Measurements from ENCODE around the gene RYR1.

The RYR1 gene

GRCh38 chr19:38519168-38519567 lies 85.7 kb downstream of the RYR1 start:
- Histone ChIP-seq H3K9me3 (ENCODE audit: insufficient read depth, low read length) (no peaks in the 10 kb centered on the region), H3K36me3 (ENCODE audit: insufficient read depth, insufficient read length, low read length) (no peaks in the 10 kb centered on the region), H3K27me3 (ENCODE audit: insufficient read depth, insufficient read length) (no peaks in the 10 kb centered on the region), H3K9ac (ENCODE audit: insufficient read length, low read depth) (no peak overlapping the region), H3K4me3 (ENCODE audit: insufficient read length, low read depth) (no peak overlapping the region), H3K4me1 (ENCODE audit: insufficient read depth, insufficient read length) (peaks cover 6% of the 10 kb centered on the region)
- no peak for DNase-seq (ENCODE audit: low read depth, low spot score)
- no peak for TF ChIP-seq SUZ12 (IDR thresholded peaks at IDR 0.05; ENCODE audit: extremely low read depth, insufficient read depth, insufficient read length)
- TF ChIP-seq YY1 (IDR thresholded peaks at IDR 0.05; ENCODE audit: insufficient read depth, insufficient read length) = no peak

- no peak overlapping the region for H3K9ac ChIP-seq (ENCODE audit: insufficient read length, low read depth)
- H3K9me3 ChIP-seq (ENCODE audit: insufficient read depth, low read length) = no peaks in the 10 kb centered on the region
- H3K36me3 ChIP-seq (ENCODE audit: insufficient read depth, insufficient read length, low read length) = no peaks in the 10 kb centered on the region
- no peak for DNase-seq (ENCODE audit: low read depth, low spot score)
- H3K27me3 ChIP-seq (ENCODE audit: insufficient read depth, insufficient read length) = no peaks in the 10 kb centered on the region
- TF ChIP-seq YY1 (IDR thresholded peaks at IDR 0.05; ENCODE audit: insufficient read depth, insufficient read length) = no peak
- no peak for TF ChIP-seq SUZ12 (IDR thresholded peaks at IDR 0.05; ENCODE audit: extremely low read depth, insufficient read depth, insufficient read length)
- no peak for TF ChIP-seq ZNF274 (IDR thresholded peaks at IDR 0.05; ENCODE audit: low read depth, low read length)
- no peak overlapping the region for H3K4me3 ChIP-seq (ENCODE audit: insufficient read length, low read depth)
- peaks cover 6% of the 10 kb centered on the region for H3K4me1 ChIP-seq (ENCODE audit: insufficient read depth, insufficient read length)
Measured at GRCh38 chr19:38519988-38520387, 86.5 kb downstream of the RYR1 start.

- no peak for DNase-seq (ENCODE audit: low read depth, low spot score)
- no peak overlapping the region for H3K9ac ChIP-seq (ENCODE audit: insufficient read length, low read depth)
- no peak for TF ChIP-seq YY1 (IDR thresholded peaks at IDR 0.05; ENCODE audit: insufficient read depth, insufficient read length)
- no peak for TF ChIP-seq ZNF274 (IDR thresholded peaks at IDR 0.05; ENCODE audit: low read depth, low read length)
- no peak for TF ChIP-seq SUZ12 (IDR thresholded peaks at IDR 0.05; ENCODE audit: extremely low read depth, insufficient read depth, insufficient read length)
- H3K27me3 ChIP-seq (ENCODE audit: insufficient read depth, insufficient read length) = no peaks in the 10 kb centered on the region
- no peaks in the 10 kb centered on the region for H3K9me3 ChIP-seq (ENCODE audit: insufficient read depth, low read length)
- H3K36me3 ChIP-seq (ENCODE audit: insufficient read depth, insufficient read length, low read length) = no peaks in the 10 kb centered on the region
- no peak overlapping the region for H3K4me3 ChIP-seq (ENCODE audit: insufficient read length, low read depth)
- peaks cover 6% of the 10 kb centered on the region for H3K4me1 ChIP-seq (ENCODE audit: insufficient read depth, insufficient read length)
Measured at GRCh38 chr19:38522915-38523314, 89.4 kb downstream of the RYR1 start.

- TF ChIP-seq ZNF274 (IDR thresholded peaks at IDR 0.05; ENCODE audit: low read depth, low read length) (no peak), SUZ12 (IDR thresholded peaks at IDR 0.05; ENCODE audit: extremely low read depth, insufficient read depth, insufficient read length) (no peak), YY1 (IDR thresholded peaks at IDR 0.05; ENCODE audit: insufficient read depth, insufficient read length) (no peak)
- H3K9ac ChIP-seq (ENCODE audit: insufficient read length, low read depth) = no peak overlapping the region
- H3K4me1 ChIP-seq (ENCODE audit: insufficient read depth, insufficient read length) = peaks cover 6% of the 10 kb centered on the region
- no peak for DNase-seq (ENCODE audit: low read depth, low spot score)
- no peak overlapping the region for H3K4me3 ChIP-seq (ENCODE audit: insufficient read length, low read depth)
- no peaks in the 10 kb centered on the region for H3K27me3 ChIP-seq (ENCODE audit: insufficient read depth, insufficient read length)
- H3K36me3 ChIP-seq (ENCODE audit: insufficient read depth, insufficient read length, low read length) = no peaks in the 10 kb centered on the region
- H3K9me3 ChIP-seq (ENCODE audit: insufficient read depth, low read length) = no peaks in the 10 kb centered on the region
Measured at GRCh38 chr19:38523319-38523718, 89.8 kb downstream of the RYR1 start.

GRCh38 chr19:38524369-38524768 lies 90.9 kb downstream of the RYR1 start:
- H3K9me3 ChIP-seq (ENCODE audit: insufficient read depth, low read length) = no peaks in the 10 kb centered on the region
- H3K36me3 ChIP-seq (ENCODE audit: insufficient read depth, insufficient read length, low read length) = no peaks in the 10 kb centered on the region
- no peak for DNase-seq (ENCODE audit: low read depth, low spot score)
- no peak overlapping the region for H3K4me3 ChIP-seq (ENCODE audit: insufficient read length, low read depth)
- H3K9ac ChIP-seq (ENCODE audit: insufficient read length, low read depth) = no peak overlapping the region
- peaks cover 2% of the 10 kb centered on the region for H3K4me1 ChIP-seq (ENCODE audit: insufficient read depth, insufficient read length)
- no peaks in the 10 kb centered on the region for H3K27me3 ChIP-seq (ENCODE audit: insufficient read depth, insufficient read length)
- TF ChIP-seq ZNF274 (IDR thresholded peaks at IDR 0.05; ENCODE audit: low read depth, low read length) (no peak), YY1 (IDR thresholded peaks at IDR 0.05; ENCODE audit: insufficient read depth, insufficient read length) (no peak), SUZ12 (IDR thresholded peaks at IDR 0.05; ENCODE audit: extremely low read depth, insufficient read depth, insufficient read length) (no peak)

- no peak overlapping the region for H3K4me3 ChIP-seq (ENCODE audit: insufficient read length, low read depth)
- no peak overlapping the region for H3K9ac ChIP-seq (ENCODE audit: insufficient read length, low read depth)
- TF ChIP-seq SUZ12 (IDR thresholded peaks at IDR 0.05; ENCODE audit: extremely low read depth, insufficient read depth, insufficient read length) = no peak
- no peak for TF ChIP-seq YY1 (IDR thresholded peaks at IDR 0.05; ENCODE audit: insufficient read depth, insufficient read length)
- TF ChIP-seq ZNF274 (IDR thresholded peaks at IDR 0.05; ENCODE audit: low read depth, low read length) = no peak
- H3K9me3 ChIP-seq (ENCODE audit: insufficient read depth, low read length) = no peaks in the 10 kb centered on the region
- no peaks in the 10 kb centered on the region for H3K36me3 ChIP-seq (ENCODE audit: insufficient read depth, insufficient read length, low read length)
- no peaks in the 10 kb centered on the region for H3K27me3 ChIP-seq (ENCODE audit: insufficient read depth, insufficient read length)
- DNase-seq (ENCODE audit: low read depth, low spot score) = no peak
- H3K4me1 ChIP-seq (ENCODE audit: insufficient read depth, insufficient read length) = peaks cover 2% of the 10 kb centered on the region
Measured at GRCh38 chr19:38524994-38525634, 91.6 kb downstream of the RYR1 start.

- H3K36me3 ChIP-seq (ENCODE audit: insufficient read depth, insufficient read length, low read length) = no peaks in the 10 kb centered on the region
- H3K27me3 ChIP-seq (ENCODE audit: insufficient read depth, insufficient read length) = no peaks in the 10 kb centered on the region
- H3K9ac ChIP-seq (ENCODE audit: insufficient read length, low read depth) = no peak overlapping the region
- no peaks in the 10 kb centered on the region for H3K9me3 ChIP-seq (ENCODE audit: insufficient read depth, low read length)
- TF ChIP-seq YY1 (IDR thresholded peaks at IDR 0.05; ENCODE audit: insufficient read depth, insufficient read length) = no peak
- TF ChIP-seq ZNF274 (IDR thresholded peaks at IDR 0.05; ENCODE audit: low read depth, low read length) = no peak
- no peak for TF ChIP-seq SUZ12 (IDR thresholded peaks at IDR 0.05; ENCODE audit: extremely low read depth, insufficient read depth, insufficient read length)
- no peak for DNase-seq (ENCODE audit: low read depth, low spot score)
- peaks cover 2% of the 10 kb centered on the region for H3K4me1 ChIP-seq (ENCODE audit: insufficient read depth, insufficient read length)
- H3K4me3 ChIP-seq (ENCODE audit: insufficient read length, low read depth) = no peak overlapping the region
Measured at GRCh38 chr19:38526430-38526829, 92.9 kb downstream of the RYR1 start.

All from NT2/D1 (cell line).